IMR-90 (cell line): ENCODE results near the gene MSI2. TPM values are rescaled to one million over a fixed set of nuclear protein-coding genes. Genes with fewer than 3 reads are reported as not detected.

Source experiments
- ATAC-seq: fragments of 200-7000 bp; cut with Tn5 transposase; 2 replicates; pipeline ENCODE4 v1.9.1; 2020; ENCODE audit warnings: low read depth, mild to moderate bottlenecking, moderate library complexity
- BruUV-seq: library from RNA; stranded (reverse); fragments of 400-500 nt; replicated peaks from 2 replicates; lab custom pipeline; 2021; lab: Mats Ljungman, UMichigan
- CTCF ChIA-PET: fragments of 300-600 bp; formaldehyde crosslinking; extraction: SDS; loops from one replicate; lab custom pipeline; 2021; ENCODE audit warnings: antibody characterized with exemption; lab: Yijun Ruan, JAX
- POLR2A ChIA-PET: fragments of 300-600 bp; sonication (Branson Sonifier 250); formaldehyde crosslinking; loops from one replicate; lab custom pipeline; 2022; ENCODE audit warnings: antibody characterized with exemption; ENCODE audit not compliant: unreplicated experiment; lab: Charles Lee
- DNase-seq: peaks from one replicate; pipeline ENCODE4 v3.0.0; 2013
- H2AFZ ChIP-seq: replicated peaks from 2 replicates; pipeline ENCODE3; 2013; ENCODE audit warnings: low read length, mild to moderate bottlenecking; ENCODE audit not compliant: poor library complexity
- H2AK5ac ChIP-seq: 2 replicates; pipeline ENCODE4 v1.6.1; 2013; ENCODE audit warnings: low read depth, low read length, inconsistent platforms
- H2AK9ac ChIP-seq: replicated peaks from 2 replicates; pipeline ENCODE3; 2013; ENCODE audit warnings: mild to moderate bottlenecking, low read depth, low read length, moderate library complexity; ENCODE audit not compliant: poor library complexity
- H2BK120ac ChIP-seq: 2 replicates; pipeline ENCODE4 v1.6.1; 2013; ENCODE audit warnings: low read depth, low read length, inconsistent platforms
- H2BK15ac ChIP-seq: 3 replicates; pipeline ENCODE4 v1.6.1; 2013; ENCODE audit warnings: low read depth, low read length, inconsistent platforms
- H2BK20ac ChIP-seq: 2 replicates; pipeline ENCODE4 v1.6.1; 2013; ENCODE audit warnings: low read depth, mild to moderate bottlenecking, inconsistent platforms, low read length, moderate library complexity
- H2BK5ac ChIP-seq: 2 replicates; pipeline ENCODE4 v1.6.1; 2013; ENCODE audit warnings: mild to moderate bottlenecking, low read depth, low read length, inconsistent platforms; ENCODE audit not compliant: poor library complexity, severe bottlenecking
- H3K14ac ChIP-seq: replicated peaks from 2 replicates; pipeline ENCODE4 v1.6.1; 2013; ENCODE audit warnings: low read depth, low read length, inconsistent platforms
- H3K18ac ChIP-seq: 2 replicates; pipeline ENCODE4 v1.6.1; 2013; ENCODE audit warnings: low read depth, low read length, control low read depth
- H3K23ac ChIP-seq: 2 replicates; pipeline ENCODE4 v1.6.1; 2013; ENCODE audit warnings: low read depth, low read length, inconsistent platforms
- H3K27ac ChIP-seq: 2 replicates; pipeline ENCODE4 v1.5.1; 2013; ENCODE audit warnings: mild to moderate bottlenecking, control low read depth, low read length; ENCODE audit not compliant: insufficient read depth
- H3K27me3 ChIP-seq: 2 replicates; pipeline ENCODE4 v1.6.1; 2013; ENCODE audit warnings: low read length; ENCODE audit not compliant: control insufficient read depth, insufficient read depth
- H3K36me3 ChIP-seq: 2 replicates; pipeline ENCODE4 v1.6.1; 2013; ENCODE audit warnings: low read length, mixed read lengths; ENCODE audit not compliant: control insufficient read depth, insufficient read depth
- H3K4ac ChIP-seq: 2 replicates; pipeline ENCODE4 v1.6.1; 2013; ENCODE audit warnings: low read depth, low read length, inconsistent platforms
- H3K4me1 ChIP-seq: 2 replicates; pipeline ENCODE4 v1.6.1; 2013; ENCODE audit warnings: low read length, mixed read lengths; ENCODE audit not compliant: control insufficient read depth, insufficient read depth
- H3K4me2 ChIP-seq: 2 replicates; pipeline ENCODE4 v1.6.1; 2013; ENCODE audit warnings: low read depth, mild to moderate bottlenecking, control low read depth, low read length, moderate library complexity
- H3K4me3 ChIP-seq: 2 replicates; pipeline ENCODE4 v1.5.1; 2013; ENCODE audit warnings: low read depth, mild to moderate bottlenecking, control low read depth, low read length, moderate library complexity; ENCODE audit not compliant: insufficient read depth
- H3K56ac ChIP-seq: 2 replicates; pipeline ENCODE4 v1.6.1; 2013; ENCODE audit warnings: low read length, inconsistent platforms; ENCODE audit not compliant: insufficient read depth; ENCODE audit errors: extremely low read depth
- H3K79me1 ChIP-seq, 2 experiments: 2 replicates each; pipeline ENCODE4 v1.6.1; 2013; ENCODE audit warnings: low read length in 2 of 2, inconsistent platforms in 1 of 2, low read depth in 1 of 2
- H3K9ac ChIP-seq: 2 replicates; pipeline ENCODE4 v1.6.1; 2013; ENCODE audit warnings: low read depth, low read length, control low read depth
- H3K9me1 ChIP-seq: 2 replicates; pipeline ENCODE4 v1.6.1; 2013; ENCODE audit warnings: low read length, inconsistent platforms; ENCODE audit not compliant: insufficient read depth
- H3K9me3 ChIP-seq: 2 replicates; pipeline ENCODE4 v1.6.1; 2013; ENCODE audit warnings: low read length; ENCODE audit not compliant: control insufficient read depth, insufficient read depth
- H4K20me1 ChIP-seq: 2 replicates; pipeline ENCODE4 v1.6.1; 2013; ENCODE audit warnings: low read length, inconsistent platforms; ENCODE audit not compliant: insufficient read depth
- H4K5ac ChIP-seq: 2 replicates; pipeline ENCODE4 v1.6.1; 2013; ENCODE audit warnings: mild to moderate bottlenecking, low read depth, low read length, control low read depth
- H4K8ac ChIP-seq, 2 experiments: 2 replicates each; pipeline ENCODE4 v1.6.1; 2013; ENCODE audit warnings: low read depth in 2 of 2, low read length in 2 of 2, control low read depth in 1 of 2, inconsistent platforms in 1 of 2
- H4K91ac ChIP-seq: 2 replicates; pipeline ENCODE4 v1.6.1; 2013; ENCODE audit warnings: low read depth, low read length, inconsistent platforms; ENCODE audit not compliant: insufficient read depth
- CHD1 ChIP-seq: IDR thresholded peaks from 2 replicates; pipeline ENCODE4 v1.6.1; 2012; ENCODE audit warnings: low read depth, low read length, improper control_type of control experiment
- CTCF ChIP-seq: conservative IDR thresholded peaks from 2 replicates; pipeline ENCODE4 v1.5.1; 2012; ENCODE audit warnings: mild to moderate bottlenecking, low read depth, low read length, improper control_type of control experiment
- ELK1 ChIP-seq: fragments of 150-350 bp; IDR thresholded peaks from 2 replicates; pipeline ENCODE4 v1.6.1; 2016; ENCODE audit warnings: low read depth, mild to moderate bottlenecking, low read length, moderate library complexity, borderline replicate concordance
- FOS ChIP-seq: fragments of 150-350 bp; IDR thresholded peaks from 2 replicates; pipeline ENCODE4 v1.6.1; 2016; ENCODE audit warnings: low read depth, low read length
- POLR2A ChIP-seq: IDR thresholded peaks from 2 replicates; pipeline ENCODE4 v1.6.1; 2012; ENCODE audit warnings: mild to moderate bottlenecking, low read depth, low read length
- RFX5 ChIP-seq: IDR thresholded peaks from 2 replicates; pipeline ENCODE4 v1.8.0; 2012; ENCODE audit warnings: low read depth, mild to moderate bottlenecking, low read length, moderate library complexity
- WGBS, 2 experiments: methylation state at CpG; one replicate each; pipeline versions ENCODE4 v1.1.5 to v1.1.7; 2013; ENCODE audit warnings: missing lambda C conversion rate in 2 of 2; ENCODE audit not compliant: insufficient read length in 1 of 2; ENCODE audit errors: extremely low coverage in 2 of 2; 5-methylcytosine and 5-hydroxymethylcytosine counted together
- dilution Hi-C: fragments of 300-500 bp; cut with HindIII; formaldehyde crosslinking; loops from one replicate; pipeline ENCODE4 v1.14.3; 2018; ENCODE audit warnings: low sequenced_read_pairs; ENCODE audit not compliant: unreplicated experiment
- in situ Hi-C: fragments of 300-500 bp; cut with MboI; formaldehyde crosslinking; loops from 3 replicates; pipeline ENCODE4 v1.14.3; 2019; ENCODE audit warnings: low sequenced_read_pairs, inconsistent platforms, mixed read lengths
- intact Hi-C: fragments of 100-400 bp; cut with micrococcal nuclease; formaldehyde crosslinking; loops from 2 replicates; pipeline ENCODE4 v1.10.0; 2022
- polyA plus RNA-seq, 3 experiments: library from polyadenylated mRNA; depleted of rRNA; stranded (reverse); fragments of >200 nt; gene quantifications; 2 replicates each; pipeline ENCODE4 v1.2.3, GENCODE V29; 2012; ENCODE audit warnings: low replicate concordance in 1 of 3
- total RNA-seq: library from RNA; depleted of rRNA; stranded (reverse); fragments of >200 nt; gene quantifications from 2 replicates; pipeline ENCODE4 v1.2.3, GENCODE V29; 2012
- TF ChIP-seq, protein P1 (sequence below): fragments of 150-350 bp; IDR thresholded peaks from 2 replicates; pipeline ENCODE4 v1.6.1; 2017; ENCODE audit warnings: mild to moderate bottlenecking, antibody characterized with exemption, low read length, low read depth

Gene MSI2
- total and polyA plus RNA-seq, 2 of the 4 experiments (the other 2 are of a cell fraction), result 13.0 to 16.0 TPM

DNA sequence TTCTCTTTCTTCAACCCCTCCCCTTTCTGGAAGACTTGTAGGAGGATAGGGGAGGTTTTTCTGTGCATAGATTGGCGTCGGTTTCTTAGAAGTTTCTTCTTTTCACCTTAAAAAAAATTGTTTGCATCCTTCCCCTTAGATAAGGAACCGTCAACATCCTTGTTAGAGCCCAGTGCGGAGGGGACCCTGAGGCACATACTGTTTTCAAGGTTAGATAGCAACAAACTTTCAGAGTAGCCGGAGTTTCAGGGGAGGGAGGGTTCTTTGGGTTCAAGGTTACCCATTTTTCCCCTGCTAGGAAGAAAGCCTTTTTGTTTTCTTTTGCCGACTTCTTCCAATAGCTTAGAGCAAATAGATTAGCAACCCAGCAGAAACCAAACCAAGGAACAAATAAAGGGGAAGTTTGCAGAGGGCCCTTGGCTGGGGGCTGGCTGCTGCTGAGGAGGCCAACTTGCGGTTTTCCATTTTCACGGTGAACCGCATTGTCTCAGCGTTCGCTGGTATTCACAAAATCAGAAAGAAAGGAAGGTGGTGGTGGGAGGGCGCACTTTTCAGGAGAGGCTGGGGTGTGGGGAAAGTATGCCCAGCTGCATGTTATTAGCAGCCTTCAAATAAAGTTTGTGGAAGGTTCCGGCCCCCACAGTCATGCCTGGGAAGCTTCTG lies 28.8 kb downstream of the MSI2 start:
- H3K79me1 ChIP-seq, result peaks cover 6 to 18% of the 10 kb centered on the region in 2 experiments; a peak in 2 of 4 replicates
- H3K9me1 ChIP-seq, result peaks cover 10% of the 10 kb centered on the region; the same call in 1 of the 2 replicates
- H3K36me3 ChIP-seq, result peaks cover 5% of the 10 kb centered on the region; the same call in 1 of the 2 replicates
- intact Hi-C loops (no loop called here), in situ Hi-C loops (no loop called here), dilution Hi-C loops (no loop called here)
- no peaks in the 10 kb centered on the region for H3K9me3 ChIP-seq
- BruUV-seq, result no TSS peak
- no peak overlapping the region for H3K27ac ChIP-seq
- H3K9ac ChIP-seq, result no peak overlapping the region
- no peak overlapping the region for H4K5ac ChIP-seq
- H2BK120ac ChIP-seq, result no peak overlapping the region
- no peak overlapping the region for H3K4ac ChIP-seq
- no peak overlapping the region for H3K18ac ChIP-seq
- H2AK9ac ChIP-seq, result no peak overlapping the region
- no peak overlapping the region for H2AFZ ChIP-seq
- POLR2A ChIA-PET, result no interaction called here
- peaks cover 12% of the 10 kb centered on the region; the same call in 1 of the 2 replicates for H4K20me1 ChIP-seq
- no peak overlapping the region for H3K56ac ChIP-seq
- no peak overlapping the region for H2BK5ac ChIP-seq
- DNase-seq (no peak), ATAC-seq (no peak)
- H4K8ac ChIP-seq, result no peak overlapping the region
- 83% methylated on average over 5 of the region's 13 CpGs; no CpG with 5 or more reads in 1 of the 2 experiments for WGBS, 2 experiments
- CTCF ChIA-PET, result no interaction called here
- no peak overlapping the region for H3K4me3 ChIP-seq
- H3K4me1 ChIP-seq, result peaks cover 3% of the 10 kb centered on the region; the same call in 1 of the 2 replicates
- no peak overlapping the region for H2AK5ac ChIP-seq
- H4K91ac ChIP-seq, result no peak overlapping the region
- H3K27me3 ChIP-seq, result no peaks in the 10 kb centered on the region
- H3K23ac ChIP-seq, result no peak overlapping the region
- H3K4me2 ChIP-seq, result no peak overlapping the region
- TF ChIP-seq CTCF (no peak), CHD1 (no peak), RFX5 (no peak), FOS (no peak), POLR2A (no peak), ELK1 (no peak)
- TF ChIP-seq, protein P1, sequence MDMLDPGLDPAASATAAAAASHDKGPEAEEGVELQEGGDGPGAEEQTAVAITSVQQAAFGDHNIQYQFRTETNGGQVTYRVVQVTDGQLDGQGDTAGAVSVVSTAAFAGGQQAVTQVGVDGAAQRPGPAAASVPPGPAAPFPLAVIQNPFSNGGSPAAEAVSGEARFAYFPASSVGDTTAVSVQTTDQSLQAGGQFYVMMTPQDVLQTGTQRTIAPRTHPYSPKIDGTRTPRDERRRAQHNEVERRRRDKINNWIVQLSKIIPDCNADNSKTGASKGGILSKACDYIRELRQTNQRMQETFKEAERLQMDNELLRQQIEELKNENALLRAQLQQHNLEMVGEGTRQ, result no peak
- no peak overlapping the region for H2BK15ac ChIP-seq
- no peak overlapping the region for H3K14ac ChIP-seq
- no peak overlapping the region for H2BK20ac ChIP-seq
